Activated gamma-delta T cell (primary cell): Measurements from ENCODE around the gene CENPP.

ENCODE experiments used
- DNase-seq: peaks from one replicate; lab custom pipeline; 2025; lab: John Stamatoyannopoulos, UW

The CENPP gene

GRCh38 chr9:92639124-92639523 lies 313.4 kb downstream of the CENPP start:
- DNase-seq: no peak

GRCh38 chr9:92639791-92640271 lies 314.1 kb downstream of the CENPP start:
- no peak for DNase-seq

DNA sequence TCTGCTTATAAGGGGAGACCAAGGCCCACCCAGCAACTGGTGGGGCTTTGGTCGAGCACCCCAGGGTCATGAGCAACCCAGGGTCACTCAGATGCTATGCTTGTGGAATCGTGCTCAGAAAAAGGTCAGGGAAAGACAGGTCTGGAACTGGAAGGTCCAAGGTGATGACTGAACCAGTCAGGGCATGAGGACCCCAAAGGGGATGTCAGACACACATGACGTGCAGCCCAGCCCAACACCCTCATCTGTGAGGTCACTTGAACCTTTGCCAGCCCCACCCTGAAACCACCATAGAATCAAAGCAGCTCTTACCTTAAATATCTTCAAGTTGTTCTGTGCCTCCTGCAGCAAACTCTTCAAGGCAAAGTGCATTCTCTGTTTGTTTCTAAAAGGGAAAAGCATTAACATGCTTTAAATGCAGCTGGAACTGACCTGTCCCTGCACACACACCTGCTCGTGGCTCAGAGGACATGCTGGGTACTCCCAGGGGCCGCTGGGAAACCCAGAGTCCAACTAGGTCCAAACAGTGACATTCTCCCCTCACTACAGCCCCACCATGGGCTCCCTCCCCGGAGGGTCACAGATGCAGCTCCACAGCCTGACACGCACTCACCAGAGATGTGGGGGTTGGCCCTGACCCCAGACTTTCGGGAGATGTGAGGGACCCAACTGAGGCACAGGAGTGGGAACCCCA lies 314.8 kb downstream of the CENPP start:
- DNase-seq: no peak

GRCh38 chr9:92641092-92641809 lies 315.5 kb downstream of the CENPP start:
- DNase-seq: no peak

GRCh38 chr9:92642041-92642451 lies 316.3 kb downstream of the CENPP start:
- no peak for DNase-seq

DNA sequence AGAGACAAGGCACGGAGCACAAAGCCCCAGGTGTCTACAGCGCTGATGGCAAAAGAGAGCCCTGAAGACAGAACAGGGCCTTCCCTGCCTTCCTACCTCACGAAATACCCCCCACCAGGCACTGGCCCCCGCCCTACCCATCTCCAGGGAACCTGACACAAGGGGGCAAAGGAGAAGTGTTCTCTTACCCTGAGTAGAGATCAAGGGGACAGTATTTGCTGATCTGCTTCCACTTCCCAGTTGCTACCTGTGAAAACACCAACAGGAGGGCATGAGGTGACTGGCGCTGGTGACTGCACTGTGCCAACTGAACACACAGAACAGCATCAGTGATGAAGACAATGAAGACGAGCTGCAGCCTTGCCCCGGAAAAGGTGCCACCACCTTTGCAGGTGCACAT lies 316.8 kb downstream of the CENPP start:
- no peak for DNase-seq

DNA sequence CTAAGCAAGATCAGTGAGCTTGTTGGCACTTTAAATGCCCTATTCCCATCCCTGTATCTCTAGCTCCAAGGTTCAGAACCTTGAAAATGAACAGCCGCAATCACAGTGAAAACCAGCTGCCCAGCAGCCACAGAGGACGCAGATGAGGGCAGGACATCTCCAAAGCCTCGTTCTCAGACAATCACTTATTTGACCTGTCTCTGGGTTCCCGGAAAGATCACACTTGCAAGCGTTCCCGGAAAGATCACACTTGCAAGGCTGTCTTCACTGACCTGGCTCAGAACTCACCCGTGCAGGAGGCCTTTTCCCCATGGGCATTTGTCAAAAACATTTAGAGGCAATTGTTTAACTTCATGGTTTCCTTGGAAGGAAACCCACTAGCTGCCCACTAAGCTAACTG lies 318.5 kb downstream of the CENPP start:
- DNase-seq: no peak

DNA sequence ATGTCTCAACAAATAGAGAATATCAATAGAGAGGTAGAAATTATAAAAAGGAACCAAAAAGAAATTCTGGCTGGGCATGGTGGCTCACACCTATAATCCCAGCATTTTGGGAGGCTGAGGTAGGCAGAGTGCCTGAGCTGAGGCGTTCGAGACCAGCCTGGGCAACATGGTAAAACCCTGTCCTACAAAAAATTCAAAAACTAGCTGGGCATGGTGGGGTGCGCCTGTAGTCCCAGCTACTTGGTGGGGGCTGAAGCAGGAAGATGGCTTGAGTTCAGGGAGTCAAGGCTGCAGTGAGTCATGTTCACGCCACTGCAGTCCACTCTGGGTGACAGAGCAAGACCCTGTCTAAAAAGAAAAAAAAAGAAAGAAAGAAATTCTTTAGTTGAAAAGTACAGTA lies 319.3 kb downstream of the CENPP start:
- DNase-seq: no peak

DNA sequence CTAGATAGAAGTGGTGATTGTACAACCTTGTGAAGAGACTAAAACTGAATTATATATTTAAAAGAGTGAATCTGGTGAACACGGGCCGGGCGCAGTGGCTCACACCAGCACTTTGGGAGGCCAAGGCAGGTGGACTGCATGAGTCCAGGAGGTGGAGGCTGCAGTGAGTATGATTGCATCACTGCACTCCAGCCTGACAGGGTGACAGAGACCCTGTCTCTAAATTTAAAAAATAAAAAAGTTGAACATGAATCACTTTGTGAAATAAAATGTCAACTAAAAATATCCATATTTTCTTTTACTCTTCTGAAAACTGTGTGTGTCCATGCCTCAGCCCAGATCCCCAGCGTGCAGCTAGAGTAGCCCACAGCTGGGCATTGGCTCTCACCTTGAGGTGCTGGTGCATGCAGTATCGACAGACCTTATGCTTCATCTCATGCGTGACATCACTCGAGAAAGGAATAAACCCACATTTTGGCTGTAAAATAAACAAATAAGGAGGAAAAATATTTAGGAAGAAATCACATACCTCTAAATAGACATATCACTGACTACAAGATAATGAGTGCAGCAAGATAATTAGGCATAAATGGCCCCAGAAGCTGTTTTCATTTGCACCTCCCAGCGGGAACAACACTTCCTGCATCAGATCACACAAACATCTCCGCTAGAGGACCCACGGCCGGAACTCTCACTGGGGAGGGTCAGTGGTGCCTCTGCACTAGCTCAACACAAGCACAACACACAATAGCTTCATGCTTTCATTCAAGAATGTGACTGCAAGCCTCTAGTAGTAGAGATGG lies 322.1 kb downstream of the CENPP start:
- no peak for DNase-seq

GRCh38 chr9:92648474-92648971 lies 322.8 kb downstream of the CENPP start:
- DNase-seq: no peak

DNA sequence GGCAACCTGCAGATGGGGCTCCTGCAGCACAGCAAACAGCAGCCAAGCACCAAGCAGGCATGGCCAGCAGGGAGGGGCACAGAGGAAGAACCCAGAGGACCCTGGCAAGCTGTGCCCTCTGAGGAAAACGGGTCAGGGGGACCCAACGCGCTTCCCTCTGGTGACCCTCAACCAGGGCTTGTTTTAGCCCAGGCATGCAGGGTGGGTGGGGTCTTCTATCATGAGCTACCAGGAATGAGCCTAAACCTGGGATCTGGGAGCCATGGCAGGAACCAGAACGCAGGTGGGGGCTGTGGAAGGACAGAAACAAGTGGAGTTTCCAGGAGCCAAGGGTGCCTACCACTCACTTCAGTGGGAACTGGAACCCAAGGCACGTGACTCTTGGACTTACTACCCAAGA lies 323.3 kb downstream of the CENPP start:
- no peak for DNase-seq

DNA sequence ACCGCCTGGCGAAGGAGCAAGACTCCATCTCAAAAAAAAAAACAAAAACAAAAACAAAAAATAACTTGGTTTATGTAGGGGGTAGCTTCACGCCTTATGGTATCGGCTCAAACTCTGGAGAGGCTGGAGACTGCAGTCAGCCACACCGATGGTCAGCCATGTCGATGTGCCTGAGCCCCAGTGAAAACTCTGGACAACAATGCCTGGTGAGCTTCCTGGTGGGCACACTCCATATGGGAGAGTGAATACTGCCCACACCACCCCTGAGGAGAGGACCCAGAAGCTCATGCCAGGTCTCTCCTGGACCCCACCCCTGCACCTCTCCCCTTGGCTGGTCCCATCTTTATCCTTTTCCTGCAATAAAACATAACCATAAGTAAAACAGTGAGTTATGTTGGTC lies 324.5 kb downstream of the CENPP start:
- DNase-seq: no peak

GRCh38 chr9:92650839-92651621 lies 325.3 kb downstream of the CENPP start:
- DNase-seq: no peak

DNA sequence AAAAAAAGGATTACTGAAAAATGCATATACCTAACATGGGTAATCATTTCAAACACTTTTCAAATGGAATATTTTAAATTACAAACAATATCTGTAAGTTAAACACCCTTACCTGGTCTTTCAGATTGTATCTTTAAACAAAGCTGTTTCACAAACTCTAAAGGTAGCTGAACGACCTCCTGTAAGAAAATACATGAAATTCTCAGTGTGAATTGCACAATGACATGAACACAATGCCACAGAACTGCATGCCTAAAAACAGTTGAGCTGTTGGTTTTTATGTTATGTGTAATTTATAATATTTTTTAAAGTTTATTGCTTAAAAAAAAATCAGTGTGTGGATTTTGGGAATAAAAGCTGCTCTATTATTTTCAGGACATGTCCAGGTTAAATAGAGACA lies 326.7 kb downstream of the CENPP start:
- no peak for DNase-seq

GRCh38 chr9:92654481-92655301 lies 328.9 kb downstream of the CENPP start:
- no peak for DNase-seq

- DNase-seq: no peak
Observed at GRCh38 chr9:92655366-92655765, 329.6 kb downstream of the CENPP start.

DNA sequence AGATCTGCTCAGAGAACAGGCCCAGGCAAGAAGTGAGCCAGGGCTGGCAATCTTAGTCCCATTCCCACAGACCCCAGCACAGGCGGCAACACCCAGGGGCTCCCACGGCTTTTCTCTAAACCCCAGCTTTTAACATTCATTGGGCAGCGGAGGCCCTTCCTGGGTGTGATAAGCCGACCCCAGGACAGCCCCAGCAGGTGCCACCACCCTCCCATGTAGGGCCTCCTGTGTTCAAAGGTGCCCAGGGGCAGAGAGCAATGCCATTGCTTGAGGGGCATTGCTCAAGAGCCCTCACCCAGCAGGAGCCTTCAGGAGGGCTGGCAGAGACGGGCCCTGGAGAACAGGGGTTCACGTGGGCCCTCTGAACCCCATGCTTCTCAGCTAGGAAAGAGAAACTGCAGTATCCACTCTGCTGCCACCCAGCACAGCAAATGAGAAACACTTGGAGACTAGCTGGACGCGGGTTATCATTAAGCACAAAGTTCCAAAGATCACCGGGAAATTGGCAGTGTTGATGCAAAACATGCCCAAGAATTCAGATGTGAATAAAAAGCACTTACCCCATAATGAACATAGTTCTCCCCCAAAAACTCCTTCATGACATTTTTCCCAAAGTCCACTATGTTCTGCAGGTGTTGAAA lies 330.3 kb downstream of the CENPP start:
- DNase-seq: no peak

DNA sequence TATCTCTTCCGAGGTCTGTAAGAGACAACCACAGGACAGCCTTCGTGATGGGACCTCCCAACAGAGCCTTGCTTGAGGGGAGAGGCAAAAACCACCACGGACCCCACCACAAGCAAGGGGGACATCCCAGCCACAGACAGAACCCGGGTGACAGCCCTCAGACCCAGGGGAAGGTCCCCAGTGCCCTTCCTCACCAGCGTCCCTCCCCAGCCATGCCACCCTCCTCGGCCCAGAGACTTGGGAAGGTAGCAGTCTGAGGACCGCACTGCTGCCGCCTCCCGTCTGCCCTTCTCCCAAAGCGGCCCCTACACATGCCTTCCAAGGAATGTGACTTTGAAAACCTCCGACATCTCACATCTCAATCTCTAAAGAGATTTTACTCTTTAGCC lies 330.8 kb downstream of the CENPP start:
- DNase-seq: no peak

- no peak for DNase-seq
Observed at GRCh38 chr9:92657296-92658094, 331.7 kb downstream of the CENPP start.

DNA sequence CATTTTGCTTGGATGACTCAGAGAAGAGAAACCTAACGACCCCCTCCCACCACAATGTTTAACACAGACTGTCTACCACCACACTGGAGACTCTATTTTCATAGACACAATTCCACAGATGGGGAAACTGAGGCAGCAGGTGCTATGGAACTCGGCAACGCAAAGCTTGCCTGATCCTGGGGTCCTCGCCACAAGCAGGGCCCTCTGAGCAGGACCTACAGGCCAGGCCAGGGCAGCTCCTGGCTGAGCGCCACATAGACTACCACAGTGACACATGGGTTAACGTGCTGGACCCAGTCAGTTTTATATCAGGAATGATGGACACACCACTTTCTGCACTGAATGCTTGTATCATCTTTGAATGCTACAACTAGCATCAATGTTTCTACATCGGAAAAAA lies 332.4 kb downstream of the CENPP start:
- no peak for DNase-seq
